Common myeloid progenitor, CD34-positive (primary cell): ENCODE data around the gene MORN4. TPM values are rescaled to one million over a fixed set of nuclear protein-coding genes. Genes with fewer than 3 reads are reported as not detected.

Experiments
- CTCF ChIA-PET: fragments of 350-600 bp; sonication (Branson Sonifier 250); formaldehyde crosslinking; loops from one replicate; lab custom pipeline; 2021; ENCODE audit warnings: antibody characterized with exemption; lab: Charles Lee
- POLR2A ChIA-PET: fragments of 350-600 bp; sonication (Branson Sonifier 250); formaldehyde crosslinking; loops from one replicate; lab custom pipeline; 2021; ENCODE audit warnings: antibody characterized with exemption; lab: Charles Lee
- DNase-seq, 3 donors: peaks; one replicate each; pipeline versions ENCODE4 v3.0.0 to v3.0.0-alpha.2; 2013
- H3K27ac ChIP-seq, 2 experiments: 1 replicate in 1 of 2; 2 replicates in 1 of 2; pipeline ENCODE4 v1.7.0; 2013; ENCODE audit warnings: inconsistent platforms in 2 of 2, low read length in 2 of 2, mild to moderate bottlenecking in 2 of 2, low read depth in 1 of 2, moderate library complexity in 1 of 2; ENCODE audit not compliant: severe bottlenecking in 2 of 2, insufficient read depth in 1 of 2, poor library complexity in 1 of 2
- H3K27me3 ChIP-seq, 5 experiments: replicated peaks in 2 of 5; 1 replicate in 3 of 5; 2 replicates in 2 of 5; pipeline versions ENCODE4 v1.6.1 to v1.7.0; 2013; ENCODE audit warnings: low read length in 4 of 5, mild to moderate bottlenecking in 2 of 5, moderate library complexity in 2 of 5, inconsistent platforms in 1 of 5; ENCODE audit not compliant: insufficient read depth in 5 of 5, control insufficient read depth in 4 of 5
- H3K36me3 ChIP-seq, 4 experiments: 1 replicate in 2 of 4; 2 replicates in 2 of 4; pipeline versions ENCODE4 v1.6.1 to v1.7.0; 2013; ENCODE audit warnings: low read length in 3 of 4, control low read depth in 1 of 4, mild to moderate bottlenecking in 1 of 4; ENCODE audit not compliant: control insufficient read depth in 4 of 4, insufficient read depth in 4 of 4
- H3K4me1 ChIP-seq, 4 experiments: 1 replicate in 3 of 4; 2 replicates in 1 of 4; pipeline versions ENCODE4 v1.6.1 to v1.7.1; 2013; ENCODE audit warnings: low read length in 3 of 4, mild to moderate bottlenecking in 3 of 4, control low read depth in 1 of 4, inconsistent platforms in 1 of 4, moderate library complexity in 1 of 4; ENCODE audit not compliant: control insufficient read depth in 4 of 4, insufficient read depth in 4 of 4; ENCODE audit errors: control extremely low read depth in 1 of 4
- H3K4me3 ChIP-seq, 7 experiments: 1 replicate in 4 of 7; 2 replicates in 3 of 7; pipeline versions ENCODE4 v1.5.1 to v1.7.0; 2013; ENCODE audit warnings: mild to moderate bottlenecking in 7 of 7, low read length in 6 of 7, moderate library complexity in 6 of 7, inconsistent platforms in 2 of 7, low read depth in 2 of 7, control low read depth in 1 of 7; ENCODE audit not compliant: insufficient read depth in 4 of 7, control insufficient read depth in 1 of 7; ENCODE audit errors: extremely low read depth in 1 of 7
- H3K9me3 ChIP-seq, 5 experiments: 1 replicate in 4 of 5; 2 replicates in 1 of 5; pipeline versions ENCODE4 v1.6.1 to v1.7.1; 2013; ENCODE audit warnings: low read length in 4 of 5, mild to moderate bottlenecking in 2 of 5, inconsistent platforms in 1 of 5, low read depth in 1 of 5, moderate library complexity in 1 of 5; ENCODE audit not compliant: control insufficient read depth in 4 of 5, insufficient read depth in 2 of 5; ENCODE audit errors: control extremely low read depth in 1 of 5
- WGBS: methylation state at CpG from one replicate; pipeline ENCODE4 v1.1.5; 2013; ENCODE audit not compliant: insufficient coverage; 5-methylcytosine and 5-hydroxymethylcytosine counted together
- polyA plus RNA-seq: library from polyadenylated mRNA; unstranded; fragments of 120-200 nt; gene quantifications from one replicate; pipeline ENCODE4 v1.2.1, GENCODE V29; 2013

Gene MORN4
- polyA plus RNA-seq: 6.9 TPM

GRCh38 chr10:97632949-97633884 lies at the start of gene MORN4:
MORN4 (minus strand) TSS chr10:97633500; CDS start chr10:97619653, 13,847 bp downstream.
- POLR2A ChIA-PET: no interaction called here
- no peaks in the 10 kb centered on the region for H3K9me3 ChIP-seq

DNA sequence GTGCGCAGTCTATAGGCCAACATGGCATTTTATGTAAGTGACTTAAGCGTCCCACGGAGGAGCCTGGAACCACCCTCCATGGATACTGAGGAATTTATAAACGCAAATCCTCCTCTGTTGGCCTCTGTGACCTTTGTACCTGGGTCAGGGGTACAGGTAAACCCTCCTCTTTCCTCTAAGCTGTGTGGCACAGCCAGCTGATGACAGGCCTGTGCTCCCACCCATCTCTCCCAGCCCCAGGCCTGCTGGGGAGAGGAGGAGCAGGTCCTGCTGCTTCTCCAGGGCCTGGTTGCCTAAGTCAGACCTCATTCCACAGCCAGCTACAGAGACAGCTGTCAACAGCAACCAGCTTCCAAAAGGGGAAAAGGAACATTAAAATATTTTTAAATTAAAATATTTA lies 48.7 kb upstream of the MORN4 start:
- 95% methylated on average over 4 of the region's 4 CpGs for WGBS

More at GRCh38 chr10:97632949-97633884, at the start of gene MORN4:
- 3% methylated on average over 60 of the region's 62 CpGs for WGBS
- DNase-seq: peak; percentile 90 to 94 (median 93)
- peak within 1 kb of the TSS in 1 of 2 experiments; percentile 54 for H3K27ac ChIP-seq
- H3K27me3 ChIP-seq: no peaks in the 10 kb centered on the region
- H3K4me3 ChIP-seq: peak within 1 kb of the TSS; percentile 80 to 94 (median 85)
- CTCF ChIA-PET: interaction anchor here (1.3 kb wide), 1 partner anchor 11 kb away, joined by 3 read pairs; no protein-coding TSS in a partner anchor
- H3K36me3 ChIP-seq: no peaks in the 10 kb centered on the region
- H3K4me1 ChIP-seq: peaks cover 0 to 14% (median 9%) of the 10 kb centered on the region in 4 experiments

GRCh38 chr10:97679594-97679993 lies 46.3 kb upstream of the MORN4 start:
- ChIA-PET CTCF (interaction anchor here (1.0 to 7.8 kb wide), 9 partner anchors 11 to 52 kb away, joined by 3 to 58 read pairs (median 5); partner anchors contain the start of gene MARVELD1), POLR2A (no interaction called here)
- DNase-seq: no peak
- no peak overlapping the region for H3K27ac ChIP-seq
- peaks cover 0 to 25% (median 22%) of the 10 kb centered on the region in 4 experiments for H3K36me3 ChIP-seq
- H3K27me3 ChIP-seq: no peaks in the 10 kb centered on the region
- no peak overlapping the region for H3K4me3 ChIP-seq
- 93% methylated on average over 9 of the region's 16 CpGs for WGBS
- H3K4me1 ChIP-seq: peaks cover 0 to 7% (median 1%) of the 10 kb centered on the region in 4 experiments
- no peaks in the 10 kb centered on the region for H3K9me3 ChIP-seq

More for the DNA sequence above, 48.7 kb upstream of the MORN4 start:
- Histone ChIP-seq H3K27ac (no peak overlapping the region), H3K9me3 (no peaks in the 10 kb centered on the region), H3K4me1 (peaks cover 0 to 19% (median 11%) of the 10 kb centered on the region in 4 experiments), H3K4me3 (no peak overlapping the region), H3K27me3 (no peaks in the 10 kb centered on the region), H3K36me3 (peaks cover 0 to 11% (median 9%) of the 10 kb centered on the region in 4 experiments)
- POLR2A ChIA-PET: interaction anchor here (0.7 kb wide), 1 partner anchor 22 kb away, joined by 3 read pairs; no protein-coding TSS in a partner anchor
- DNase-seq: no peak
- CTCF ChIA-PET: interaction anchor here (1.0 to 3.6 kb wide), 6 partner anchors 8 to 66 kb away, joined by 3 to 24 read pairs (median 6); no protein-coding TSS in a partner anchor

- POLR2A ChIA-PET: no interaction called here
- DNase-seq: peak; percentile 63 to 80 (median 75)
- no peak overlapping the region for H3K4me3 ChIP-seq
- WGBS: 86% methylated on average over 1 of the region's 2 CpGs
- no peaks in the 10 kb centered on the region for H3K4me1 ChIP-seq
- H3K27me3 ChIP-seq: no peaks in the 10 kb centered on the region
- H3K27ac ChIP-seq: no peak overlapping the region
- H3K9me3 ChIP-seq: no peaks in the 10 kb centered on the region
- CTCF ChIA-PET: interaction anchor here (1.0 to 7.8 kb wide), 22 partner anchors 10 to 193 kb away, joined by 3 to 58 read pairs (median 6); partner anchors contain the start of genes AVPI1, MARVELD1 and ZFYVE27
- H3K36me3 ChIP-seq: peaks cover 0 to 41% (median 31%) of the 10 kb centered on the region in 4 experiments
Observed at GRCh38 chr10:97676770-97677581, 43.7 kb upstream of the MORN4 start.

DNA sequence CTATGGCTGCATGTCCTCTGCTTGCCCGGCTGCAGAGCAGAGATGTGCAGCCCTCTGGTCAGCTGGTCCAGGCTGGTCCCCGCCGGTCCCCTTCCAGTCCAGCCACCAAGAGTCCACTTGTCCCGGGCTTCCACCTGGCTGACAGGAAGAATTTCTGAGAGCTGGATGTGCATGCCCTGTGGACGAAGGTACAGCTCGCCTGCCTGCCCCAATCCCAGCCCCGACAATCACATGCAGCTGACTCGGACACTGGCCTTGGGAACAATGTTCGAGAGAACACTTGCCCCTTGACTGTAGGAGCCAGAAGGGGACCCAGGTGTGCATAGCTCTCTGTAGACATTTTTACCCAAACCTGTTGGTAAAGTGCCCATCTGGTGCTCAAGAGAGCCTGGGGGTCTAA lies 41.9 kb upstream of the MORN4 start:
- DNase-seq: no peak
- CTCF ChIA-PET: interaction anchor here (1.6 to 7.8 kb wide), 8 partner anchors 10 to 61 kb away, joined by 6 to 58 read pairs (median 19); partner anchors contain the start of genes AVPI1 and ZFYVE27
- Histone ChIP-seq H3K9me3 (no peaks in the 10 kb centered on the region), H3K36me3 (peaks cover 0 to 44% (median 31%) of the 10 kb centered on the region in 4 experiments), H3K27me3 (no peaks in the 10 kb centered on the region), H3K27ac (no peak overlapping the region), H3K4me3 (no peak overlapping the region), H3K4me1 (no peaks in the 10 kb centered on the region)
- 81% methylated on average over 9 of the region's 9 CpGs for WGBS
- POLR2A ChIA-PET: no interaction called here

- Histone ChIP-seq H3K9me3 (no peaks in the 10 kb centered on the region), H3K27me3 (no peaks in the 10 kb centered on the region), H3K4me3 (no peak overlapping the region), H3K4me1 (no peaks in the 10 kb centered on the region), H3K27ac (no peak overlapping the region), H3K36me3 (peaks cover 0 to 51% (median 29%) of the 10 kb centered on the region in 4 experiments)
- DNase-seq: peak in 2 of 3 donors; percentile 25 to 28
- 88% methylated on average over 4 of the region's 8 CpGs for WGBS
- CTCF ChIA-PET: interaction anchor here (1.3 to 7.8 kb wide), 5 partner anchors 9 to 58 kb away, joined by 9 to 58 read pairs (median 49); partner anchors contain the start of gene AVPI1
- POLR2A ChIA-PET: no interaction called here
Observed at GRCh38 chr10:97673736-97674525, 40.6 kb upstream of the MORN4 start.
